ENCODE measurements around the gene CHRNB1.
A peak's percentile ranks its signal among the peaks of the same experiment; 100 is the strongest.

Gene CHRNB1, protein sequence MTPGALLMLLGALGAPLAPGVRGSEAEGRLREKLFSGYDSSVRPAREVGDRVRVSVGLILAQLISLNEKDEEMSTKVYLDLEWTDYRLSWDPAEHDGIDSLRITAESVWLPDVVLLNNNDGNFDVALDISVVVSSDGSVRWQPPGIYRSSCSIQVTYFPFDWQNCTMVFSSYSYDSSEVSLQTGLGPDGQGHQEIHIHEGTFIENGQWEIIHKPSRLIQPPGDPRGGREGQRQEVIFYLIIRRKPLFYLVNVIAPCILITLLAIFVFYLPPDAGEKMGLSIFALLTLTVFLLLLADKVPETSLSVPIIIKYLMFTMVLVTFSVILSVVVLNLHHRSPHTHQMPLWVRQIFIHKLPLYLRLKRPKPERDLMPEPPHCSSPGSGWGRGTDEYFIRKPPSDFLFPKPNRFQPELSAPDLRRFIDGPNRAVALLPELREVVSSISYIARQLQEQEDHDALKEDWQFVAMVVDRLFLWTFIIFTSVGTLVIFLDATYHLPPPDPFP

DNA sequence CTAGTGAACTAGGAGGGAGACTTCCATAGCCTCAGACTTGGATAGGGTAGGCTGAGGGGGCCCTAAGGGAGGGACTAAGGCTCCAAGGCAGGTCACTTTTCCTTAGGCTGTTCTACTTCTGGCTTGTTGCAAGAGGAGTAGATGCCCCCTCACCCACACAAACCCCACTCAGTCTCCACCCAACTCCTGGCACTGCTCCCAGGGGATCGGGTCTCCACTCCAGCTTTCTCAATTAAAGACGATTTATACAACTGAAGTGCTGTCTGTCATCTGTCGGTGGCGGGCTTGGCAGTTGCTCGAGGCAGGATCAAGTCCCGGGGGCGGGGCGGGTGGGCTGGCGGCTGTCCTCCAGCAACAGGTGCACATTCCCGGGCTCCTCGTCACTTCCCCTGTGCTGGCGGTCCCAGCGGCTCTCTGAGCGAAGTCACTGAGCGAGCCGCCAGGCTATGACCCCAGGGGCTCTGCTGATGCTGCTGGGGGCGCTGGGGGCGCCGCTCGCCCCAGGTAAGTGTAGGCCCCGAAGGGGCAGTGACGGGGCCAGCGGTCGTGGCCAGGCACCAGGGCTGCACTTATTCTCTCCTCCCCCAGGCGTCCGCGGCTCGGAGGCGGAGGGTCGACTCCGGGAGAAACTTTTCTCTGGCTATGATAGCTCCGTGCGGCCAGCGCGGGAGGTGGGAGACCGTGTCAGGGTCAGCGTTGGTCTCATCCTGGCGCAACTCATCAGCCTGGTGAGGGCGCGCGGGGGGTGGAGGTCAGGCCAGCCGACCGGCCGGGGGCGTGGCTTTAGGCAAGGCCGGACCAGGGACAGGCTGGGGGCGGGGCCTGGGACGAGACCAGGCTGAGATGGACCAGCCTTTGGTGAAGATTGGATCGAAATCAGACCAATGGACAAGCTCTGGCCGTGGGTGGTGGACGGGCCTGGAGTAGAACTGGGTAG, at the start of gene CHRNB1:
TSS of gene CHRNB1 (plus strand) at position 380 of the 937 bp plus-strand sequence. CDS start at position 447, 67 bp downstream.
- DNase-seq, result peak; percentile 84

DNA sequence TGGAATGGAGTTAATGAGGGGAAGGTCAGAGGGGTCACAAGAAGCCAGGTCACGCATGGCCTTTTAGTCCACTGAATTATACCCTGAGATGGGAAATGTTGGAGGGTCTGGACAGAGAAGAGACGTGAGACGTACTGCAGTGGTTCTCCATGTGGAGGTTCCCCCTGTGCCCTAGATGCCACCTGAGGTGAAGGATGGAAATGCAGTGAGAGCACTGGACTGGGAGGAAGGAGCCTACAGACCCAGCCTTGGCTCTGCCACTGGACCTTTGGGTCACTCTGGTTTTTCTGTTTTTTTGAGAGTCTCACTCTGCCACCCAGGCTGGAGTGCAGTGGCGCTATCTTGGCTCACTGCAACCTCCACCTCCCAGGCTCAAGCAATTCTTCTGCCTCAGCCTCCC, 48.7 kb upstream of the CHRNB1 start:
- no peak for DNase-seq

DNA sequence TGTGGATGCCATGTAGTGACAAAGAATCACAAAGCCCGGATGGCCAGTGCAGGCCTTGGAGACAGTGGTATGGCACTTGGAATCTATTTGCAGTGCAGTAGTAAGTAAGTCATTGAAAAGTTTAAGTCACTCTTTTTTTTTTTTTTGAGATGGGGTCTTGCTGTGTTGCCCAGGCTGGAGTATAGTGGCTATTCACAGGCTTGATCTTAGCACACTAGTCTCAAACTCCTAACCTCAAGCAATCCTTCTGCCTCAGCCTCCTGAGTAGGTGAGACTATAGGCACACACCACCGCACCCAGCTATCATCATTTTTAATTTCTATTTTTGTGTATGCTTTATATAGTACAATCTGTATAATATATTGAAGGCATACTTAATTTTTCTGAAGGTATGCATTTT, 46.2 kb upstream of the CHRNB1 start:
- DNase-seq, result peak; percentile 3

DNA sequence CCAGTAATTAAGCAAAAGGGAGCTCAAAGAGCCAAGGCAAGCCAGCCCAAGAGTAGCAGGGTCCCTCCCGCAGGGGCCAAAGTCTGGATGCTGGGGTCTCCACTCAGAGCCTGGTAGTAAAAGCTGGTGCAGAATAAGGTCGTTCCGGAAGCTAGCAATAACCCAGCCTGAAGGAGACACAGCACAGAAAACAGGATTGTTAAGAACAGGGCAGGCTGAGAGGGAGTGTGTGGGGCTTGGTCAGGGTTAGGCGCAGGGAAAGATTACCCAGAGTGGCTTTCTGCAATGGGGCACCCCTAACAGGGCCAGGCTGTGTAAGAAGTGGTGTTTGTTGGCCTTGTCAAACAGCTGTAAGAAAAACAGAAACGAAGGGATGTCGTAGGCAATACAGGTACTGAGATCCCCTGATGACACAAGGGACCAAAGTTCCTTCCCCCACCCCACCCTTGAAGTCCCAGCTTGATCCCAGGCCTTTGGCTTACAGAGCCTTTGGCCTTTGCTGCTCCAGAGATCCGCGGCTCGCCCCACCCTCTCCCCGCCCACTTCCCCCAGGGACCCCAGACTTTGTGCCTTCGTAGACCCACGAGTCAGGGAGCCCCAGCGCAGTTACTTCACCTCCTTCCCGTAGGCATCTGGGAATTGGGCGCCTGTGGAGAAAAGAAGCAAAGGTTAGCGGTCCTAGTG, 41.7 kb upstream of the CHRNB1 start:
- no peak for DNase-seq

DNA sequence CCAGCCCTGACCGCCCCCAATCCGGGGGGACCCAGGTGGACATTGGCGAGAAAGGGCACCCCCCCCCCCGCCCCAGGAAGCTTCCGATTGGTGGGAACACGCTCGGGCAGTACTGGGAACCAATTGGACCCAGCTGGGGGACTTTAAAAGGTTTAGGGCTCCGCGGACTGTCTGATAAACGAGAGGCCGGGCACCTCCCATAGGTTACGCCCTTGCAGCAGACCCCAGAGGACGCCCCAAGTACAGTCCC, 41.2 kb upstream of the CHRNB1 start:
- DNase-seq, result no peak

DNA sequence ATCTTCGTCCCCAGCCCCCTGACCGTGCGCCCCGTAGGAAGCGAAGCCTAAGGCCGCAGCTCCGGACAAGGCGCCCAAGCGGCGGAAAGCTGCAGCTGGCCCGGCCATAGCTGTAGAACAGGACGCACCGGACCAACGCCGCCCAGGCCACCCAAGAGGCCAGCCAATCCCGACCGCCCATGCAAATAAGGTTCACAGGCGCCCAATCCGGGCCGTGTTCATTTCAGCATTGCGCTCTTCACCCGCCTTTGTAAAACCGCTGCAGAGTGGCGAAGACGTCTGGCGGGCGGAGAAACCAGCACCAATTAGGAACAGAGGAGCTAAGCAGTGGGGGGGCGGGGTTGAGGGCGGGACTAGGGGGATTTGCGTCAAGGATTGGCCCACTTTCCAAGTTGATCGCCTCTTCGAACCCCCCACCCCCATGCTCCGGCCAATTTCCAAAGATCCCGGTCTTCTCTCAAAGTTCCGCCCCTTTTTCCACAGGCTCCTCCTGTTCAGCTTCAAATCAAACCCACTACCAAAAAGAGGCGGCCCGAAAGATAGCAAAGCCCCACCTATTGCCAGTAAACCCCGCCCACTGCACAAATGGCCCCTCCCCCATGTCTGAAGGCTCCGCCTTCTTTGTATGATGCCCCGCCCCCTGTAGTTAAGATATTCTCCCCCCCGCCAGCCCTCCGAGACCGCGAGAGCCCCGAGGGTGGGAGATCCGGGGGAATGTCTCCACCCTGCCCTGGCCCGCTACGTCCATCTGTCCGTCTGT, 40.7 kb upstream of the CHRNB1 start, which contains the start of gene TMEM256:
TSS of gene TMEM256 (minus strand) at position 121 of the 760 bp plus-strand sequence. CDS start at position 108, 13 bp downstream.
- DNase-seq, result peak; percentile 100

DNA sequence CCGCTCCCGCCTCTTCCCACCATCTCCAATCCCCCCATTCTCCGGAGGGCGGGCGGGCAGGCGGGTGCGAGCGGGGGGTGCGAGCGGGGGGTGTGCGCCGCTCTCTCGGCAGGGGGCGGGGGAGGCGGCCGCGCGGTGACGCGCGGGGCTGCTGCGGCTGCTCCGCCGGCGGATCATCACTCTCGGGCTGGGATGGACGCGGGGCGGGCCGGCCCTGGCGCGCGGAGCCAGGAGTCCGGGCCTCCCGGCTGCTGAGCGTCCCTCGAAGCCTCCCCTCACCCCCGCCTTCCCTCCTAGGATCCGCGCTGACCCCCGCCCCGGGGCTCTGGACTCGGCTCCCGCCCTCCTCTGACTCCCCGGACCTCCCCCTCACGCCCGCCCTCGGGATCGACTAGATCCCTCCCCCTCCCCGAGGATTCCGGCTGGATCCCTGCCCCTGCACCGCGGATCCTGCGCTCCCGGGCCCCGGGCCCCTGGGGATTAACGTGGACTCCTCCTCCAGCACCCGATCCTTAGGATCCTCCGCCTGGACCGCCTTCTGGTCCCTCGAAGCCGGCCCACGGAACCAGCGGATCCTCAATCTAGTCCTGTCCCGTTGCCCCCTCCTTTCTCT, 40.0 kb upstream of the CHRNB1 start:
- no peak for DNase-seq

DNA sequence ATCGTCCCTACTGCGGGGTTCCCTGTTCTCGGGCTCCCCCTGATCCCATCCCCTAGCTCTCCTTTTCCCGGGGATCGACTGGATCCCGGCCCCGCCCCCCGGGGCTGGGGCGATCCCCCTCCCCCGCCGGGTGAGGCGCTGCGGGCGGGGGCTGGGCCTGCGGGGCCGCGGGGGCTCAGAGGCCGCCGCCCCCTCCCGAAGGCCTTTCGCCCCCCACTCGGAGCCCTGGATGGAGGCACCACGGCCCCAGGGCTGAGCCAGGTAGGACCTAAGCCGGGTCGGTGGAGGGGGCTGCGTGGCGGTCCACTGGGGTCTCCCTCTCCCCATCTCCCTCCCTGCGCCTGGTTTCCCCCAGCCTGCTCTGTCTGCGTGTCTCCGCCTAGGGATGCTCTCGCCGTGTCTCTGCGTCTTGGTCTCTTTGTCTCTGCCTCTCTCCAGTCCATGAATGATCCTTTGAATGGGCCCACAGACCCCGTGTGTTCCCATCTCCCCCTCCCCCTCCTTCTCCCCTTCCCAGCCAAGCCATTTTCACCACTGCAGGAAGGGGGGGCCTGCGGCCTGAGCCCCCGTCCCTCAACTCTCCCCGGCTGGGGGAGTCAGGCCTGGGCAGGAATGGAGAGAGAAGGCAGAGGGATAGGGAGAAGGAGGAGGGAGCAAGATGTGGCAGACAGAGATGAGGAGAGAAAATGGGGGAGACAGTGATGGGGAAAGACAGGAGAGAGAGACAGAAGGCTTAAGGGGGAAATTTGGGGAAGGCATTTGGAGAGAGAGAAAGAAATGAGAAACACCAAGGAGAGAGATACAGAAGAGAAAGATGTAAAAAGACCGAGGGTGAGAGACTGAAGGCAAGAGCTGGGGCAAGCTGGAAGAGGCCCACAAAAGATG, 39.3 kb upstream of the CHRNB1 start:
- peak; percentile 59 for DNase-seq

DNA sequence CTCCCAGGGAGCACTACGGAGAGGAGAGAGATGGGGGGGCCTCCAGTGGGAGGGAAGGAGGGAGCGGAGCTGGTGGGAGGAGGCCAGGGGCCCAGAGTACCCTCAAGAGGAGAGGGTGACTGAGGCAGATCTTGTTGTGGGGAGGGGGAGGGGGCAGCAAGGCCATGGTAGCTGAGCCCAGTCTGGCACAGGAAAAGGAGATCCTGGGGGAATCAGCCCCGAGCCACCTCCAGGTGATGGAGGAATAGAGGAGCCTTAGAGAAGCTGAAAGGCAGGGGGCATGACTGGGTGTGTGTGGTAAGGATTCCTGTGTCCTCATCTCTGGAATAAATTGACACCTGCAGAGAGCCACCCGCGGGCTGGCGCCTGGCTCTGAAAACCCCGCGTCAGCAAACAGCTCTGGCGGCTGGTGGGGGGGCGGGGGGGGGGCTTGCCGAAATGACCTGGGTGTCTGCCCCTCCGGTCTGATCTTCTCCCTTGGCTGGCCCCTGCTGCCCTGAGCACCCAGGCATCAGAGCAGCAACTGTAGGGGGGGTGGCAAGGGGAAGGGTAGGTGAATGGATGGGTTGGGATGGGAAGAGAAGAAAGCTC, 38.5 kb upstream of the CHRNB1 start:
- no peak for DNase-seq

DNA sequence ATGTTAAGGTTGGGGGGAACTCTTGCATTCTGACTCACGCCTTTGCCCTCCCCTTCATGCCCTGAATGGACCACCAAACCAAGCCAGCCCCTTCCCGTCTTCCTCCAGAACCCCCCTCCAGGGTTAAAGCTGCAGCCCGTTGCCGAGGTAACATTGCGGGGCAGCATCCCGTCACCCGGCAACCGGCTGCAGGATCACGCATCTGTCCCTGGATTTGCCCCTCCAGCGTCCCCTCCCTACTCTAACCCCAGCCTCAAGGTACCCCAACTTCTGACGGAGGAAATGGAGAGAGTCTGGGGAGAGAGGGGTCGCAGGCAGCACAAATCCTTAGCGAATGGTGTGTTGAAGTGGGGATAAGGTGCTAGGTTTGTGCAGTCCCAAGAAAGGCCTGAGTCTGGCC, 37.8 kb upstream of the CHRNB1 start:
- no peak for DNase-seq

DNA sequence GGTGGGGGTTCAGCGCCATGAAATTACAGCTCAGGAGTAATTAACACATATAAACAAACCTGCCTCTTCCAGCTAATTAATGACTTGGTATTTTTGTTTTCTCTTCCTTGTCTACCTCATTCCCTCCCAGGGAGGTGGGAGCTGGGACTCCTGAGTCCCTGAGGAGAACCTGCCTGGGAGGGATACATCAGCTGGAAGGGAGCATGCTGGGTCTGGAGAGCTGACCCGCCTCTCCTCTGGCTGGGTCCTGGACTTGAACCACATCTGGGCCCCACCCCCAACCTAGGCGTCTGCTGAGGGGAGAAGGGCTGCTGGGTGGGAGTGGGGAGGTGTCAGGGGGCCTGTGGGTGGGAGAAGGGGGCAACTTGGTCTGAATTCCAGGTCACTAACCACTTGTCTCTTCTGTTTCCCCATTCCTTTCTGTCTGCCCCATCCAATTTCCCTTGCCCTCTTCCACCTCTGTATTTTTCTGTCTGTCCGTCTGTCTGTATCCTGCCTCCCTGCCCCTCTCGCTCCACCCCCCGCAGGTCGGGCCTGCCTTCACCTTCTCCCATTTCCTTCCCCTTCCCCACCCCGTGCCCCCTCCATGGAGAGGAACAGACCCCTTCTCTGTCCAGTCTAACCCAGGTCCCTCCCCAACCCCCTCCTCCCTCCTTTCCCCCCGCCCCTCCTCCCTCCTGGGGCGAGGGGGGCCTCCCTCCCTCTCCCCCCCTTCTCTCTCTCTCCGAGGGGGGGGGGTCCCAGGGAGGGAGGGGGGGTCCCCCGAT, 37.2 kb upstream of the CHRNB1 start, which contains the start of gene NLGN2:
TSS of gene NLGN2 (plus strand) at position 361 of the 767 bp plus-strand sequence. CDS start 411 bp downstream, outside the sequence.
- DNase-seq, result no peak

DNA sequence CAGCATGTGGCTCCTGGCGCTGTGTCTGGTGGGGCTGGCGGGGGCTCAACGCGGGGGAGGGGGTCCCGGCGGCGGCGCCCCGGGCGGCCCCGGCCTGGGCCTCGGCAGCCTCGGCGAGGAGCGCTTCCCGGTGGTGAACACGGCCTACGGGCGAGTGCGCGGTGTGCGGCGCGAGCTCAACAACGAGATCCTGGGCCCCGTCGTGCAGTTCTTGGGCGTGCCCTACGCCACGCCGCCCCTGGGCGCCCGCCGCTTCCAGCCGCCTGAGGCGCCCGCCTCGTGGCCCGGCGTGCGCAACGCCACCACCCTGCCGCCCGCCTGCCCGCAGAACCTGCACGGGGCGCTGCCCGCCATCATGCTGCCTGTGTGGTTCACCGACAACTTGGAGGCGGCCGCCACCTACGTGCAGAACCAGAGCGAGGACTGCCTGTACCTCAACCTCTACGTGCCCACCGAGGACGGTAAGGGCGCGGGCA, 36.6 kb upstream of the CHRNB1 start:
- DNase-seq, result no peak

DNA sequence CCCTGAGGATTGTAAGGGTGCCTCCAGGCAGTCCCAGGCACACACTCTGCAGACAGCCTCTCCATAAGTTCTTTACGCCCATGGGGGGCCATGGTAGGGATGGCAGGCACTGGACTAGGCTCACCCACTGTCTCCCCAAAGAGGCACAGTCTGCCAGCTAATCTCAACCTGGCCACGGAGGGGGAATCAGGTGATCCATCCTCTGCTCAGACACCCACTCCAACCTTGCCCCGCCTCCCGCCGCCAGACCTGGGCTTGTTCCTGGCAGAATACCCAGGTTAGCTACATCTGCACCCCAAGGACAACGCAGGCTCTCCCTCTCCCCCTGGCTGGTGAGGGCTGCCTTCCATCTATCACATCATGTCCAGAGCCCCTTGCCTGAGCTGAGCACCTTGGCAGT, 36.0 kb upstream of the CHRNB1 start:
- no peak for DNase-seq

DNA sequence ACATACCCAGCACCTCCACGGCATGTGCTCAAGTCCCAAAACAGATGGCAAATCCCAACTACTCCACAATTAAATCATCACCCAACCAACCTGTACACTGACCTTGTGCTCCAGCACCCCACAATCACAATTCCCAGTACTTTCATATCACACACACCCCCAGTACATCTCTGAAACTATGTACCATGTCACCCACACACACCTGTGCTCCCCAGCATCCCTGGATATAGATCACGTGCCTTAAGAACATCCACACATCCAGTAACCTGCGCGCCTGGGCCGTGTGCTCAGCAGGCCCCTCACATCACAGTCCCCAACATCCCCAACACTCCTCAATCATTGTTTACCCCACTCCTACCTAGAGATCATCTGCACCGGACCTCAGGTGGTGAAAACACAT, 35.1 kb upstream of the CHRNB1 start:
- DNase-seq, result no peak

DNA sequence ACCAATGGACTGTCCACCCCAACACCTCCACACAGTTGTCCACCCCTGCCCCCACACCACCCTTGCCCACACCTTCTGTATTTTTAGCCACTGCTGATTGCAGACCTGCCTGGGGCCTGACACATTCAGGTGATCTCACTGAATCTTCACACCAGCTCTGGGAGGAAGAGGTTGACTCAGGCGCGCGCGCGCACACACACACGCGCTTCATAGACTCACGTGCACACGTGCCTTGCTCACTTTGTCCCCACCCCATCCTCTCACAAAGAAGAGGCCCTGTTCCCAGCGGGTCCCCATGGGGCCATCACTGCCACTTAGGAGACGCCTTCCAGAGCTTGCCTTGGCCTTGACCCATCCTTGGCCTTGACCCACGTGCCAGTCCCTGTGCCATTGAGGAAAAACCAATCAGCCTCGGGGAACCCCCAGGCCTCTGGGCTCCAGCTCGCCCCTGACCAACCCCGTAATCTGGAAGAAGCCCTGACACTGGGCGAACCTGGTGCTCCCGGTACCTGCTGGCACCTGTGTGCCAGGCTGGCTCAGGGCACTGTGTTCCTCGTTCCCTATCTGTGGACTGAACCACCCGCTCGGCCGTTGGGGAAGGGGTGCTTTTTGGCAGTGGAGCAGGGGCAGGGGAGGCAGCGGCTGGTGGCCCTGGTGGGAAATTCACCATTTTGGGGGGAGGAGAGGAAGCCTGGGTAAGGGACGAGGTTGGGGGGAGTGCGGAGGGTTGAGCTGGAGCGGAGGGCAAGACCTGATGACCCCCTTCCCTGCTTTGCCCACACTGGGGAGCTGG, 34.0 kb upstream of the CHRNB1 start:
- no peak for DNase-seq

DNA sequence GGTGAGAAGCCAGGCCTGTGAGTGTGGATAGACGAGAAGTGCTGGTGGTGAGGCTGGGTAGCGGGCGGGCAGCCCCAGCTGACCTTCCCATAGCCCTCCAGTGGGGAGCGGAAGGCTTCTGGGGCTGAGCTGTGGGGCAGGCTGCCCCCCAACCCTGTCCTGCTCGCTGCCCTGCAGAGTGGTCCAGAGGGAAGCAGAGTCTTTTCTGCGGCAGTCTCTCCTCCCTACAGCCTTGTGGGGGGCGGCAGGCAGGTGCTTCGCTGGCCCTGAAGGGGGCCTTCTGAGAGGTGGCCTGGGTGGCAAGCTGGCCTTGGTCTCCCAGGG, 33.5 kb upstream of the CHRNB1 start:
- DNase-seq, result no peak

DNA sequence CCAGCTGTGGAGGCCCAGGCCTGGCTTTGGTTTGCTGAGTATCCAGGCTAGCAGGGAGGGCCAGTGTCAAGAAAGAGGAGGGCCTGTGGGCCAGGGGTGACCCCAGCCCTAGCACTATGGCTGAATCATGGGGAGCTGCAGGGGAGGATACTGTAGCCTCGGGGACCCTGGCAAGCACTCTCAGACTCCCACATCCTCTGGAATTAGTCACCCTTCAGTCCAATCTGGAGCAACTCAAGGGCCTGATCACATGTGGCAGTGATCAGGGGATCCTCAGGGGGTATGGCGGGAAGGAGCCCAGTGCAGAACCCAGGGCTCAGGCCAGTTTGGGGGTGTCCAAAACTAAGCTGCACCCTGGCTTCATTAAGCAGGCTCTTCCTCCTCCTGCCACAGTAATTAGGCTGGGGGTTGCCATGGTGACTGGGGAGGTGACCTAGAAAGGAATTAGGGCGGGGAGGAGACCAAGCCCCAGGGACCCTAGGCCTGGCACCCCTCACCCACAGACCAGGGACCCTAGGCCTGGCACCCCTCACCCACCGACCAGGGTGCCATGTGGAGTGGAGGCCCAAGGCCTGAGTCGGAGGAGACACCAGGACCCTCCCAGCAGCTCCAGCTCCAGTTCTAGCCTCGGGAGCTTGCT, 31.4 kb upstream of the CHRNB1 start:
- DNase-seq, result no peak

DNA sequence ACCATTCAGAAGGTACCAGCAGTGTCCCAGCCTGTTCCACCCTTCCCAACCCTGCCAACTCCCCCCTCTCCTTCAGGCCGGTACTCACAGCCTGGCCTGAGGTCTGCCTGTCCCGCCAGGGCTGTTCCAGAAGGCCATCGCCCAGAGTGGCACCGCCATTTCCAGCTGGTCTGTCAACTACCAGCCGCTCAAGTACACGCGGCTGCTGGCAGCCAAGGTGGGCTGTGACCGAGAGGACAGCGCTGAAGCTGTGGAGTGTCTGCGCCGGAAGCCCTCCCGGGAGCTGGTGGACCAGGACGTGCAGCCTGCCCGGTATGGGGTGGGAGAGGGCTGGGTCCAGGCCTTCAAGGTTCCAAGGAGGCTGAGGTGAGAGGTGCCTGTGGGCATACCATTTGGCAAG, 30.0 kb upstream of the CHRNB1 start:
- no peak for DNase-seq
